IgD-negative memory B cell (primary cell): ENCODE measurements around the gene DENND5A. TPM values are rescaled to one million over a fixed set of nuclear protein-coding genes. Genes with fewer than 3 reads are reported as not detected.

ENCODE experiments used
- H3K27ac Mint-ChIP-seq, 3 donors: one replicate each; pipeline ENCODE4 v1.8.0; 2020 to 2022; ENCODE audit warnings: mild to moderate bottlenecking in 3 of 3, mixed read lengths in 3 of 3, moderate library complexity in 1 of 3
- H3K27me3 Mint-ChIP-seq: one replicate; pipeline ENCODE4 v1.8.0; 2021; ENCODE audit warnings: mixed read lengths
- H3K36me3 Mint-ChIP-seq: one replicate; pipeline ENCODE4 v1.8.0; 2020; ENCODE audit warnings: mild to moderate bottlenecking, mixed read lengths
- H3K4me1 Mint-ChIP-seq, 3 donors: one replicate each; pipeline ENCODE4 v1.8.0; 2020 to 2022; ENCODE audit warnings: mixed read lengths in 3 of 3, mild to moderate bottlenecking in 1 of 3
- H3K4me3 Mint-ChIP-seq, 4 donors: one replicate each; pipeline ENCODE4 v1.8.0; 2020 to 2022; ENCODE audit warnings: mild to moderate bottlenecking in 4 of 4, mixed read lengths in 4 of 4, moderate library complexity in 3 of 4
- H3K9me3 Mint-ChIP-seq, 3 donors: one replicate each; pipeline ENCODE4 v1.8.0; 2020 to 2021; ENCODE audit warnings: mixed read lengths in 3 of 3, mild to moderate bottlenecking in 1 of 3
- polyA plus RNA-seq: library from polyadenylated mRNA; unstranded; fragments of 300-500 nt; fragmentation: Illumina TruSeq; gene quantifications from one replicate; pipeline ENCODE4 v1.2.3, GENCODE V29; 2021

The DENND5A gene
- polyA plus RNA-seq, 1 donor from 2014 or later = 9.3 TPM

DNA sequence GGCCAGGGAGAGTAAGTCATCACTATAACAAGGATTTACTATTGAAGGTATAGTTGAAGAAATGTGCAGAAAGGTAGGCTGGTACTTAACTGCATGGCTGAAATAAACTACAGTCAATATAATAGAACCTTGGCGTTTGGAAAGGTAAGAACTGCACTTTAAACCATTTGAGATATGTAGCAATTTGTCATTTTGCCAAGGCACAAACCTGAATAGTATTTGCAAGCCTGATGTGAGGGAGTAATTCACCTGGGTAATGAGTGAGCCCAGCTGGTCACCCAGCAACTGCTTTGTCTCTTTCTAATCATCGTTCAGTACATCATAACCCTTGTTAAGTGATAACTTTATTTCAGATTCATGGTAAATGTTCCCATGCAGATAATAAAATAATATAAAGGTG, 111.5 kb downstream of the DENND5A start:
- H3K4me1 Mint-ChIP-seq = no peaks in the 10 kb centered on the region

GRCh38 chr11:9151631-9152030, 113.5 kb downstream of the DENND5A start:
- peaks cover 17% of the 10 kb centered on the region for H3K36me3 Mint-ChIP-seq
- no peak overlapping the region for H3K4me3 Mint-ChIP-seq
- no peaks in the 10 kb centered on the region for H3K4me1 Mint-ChIP-seq
- no peaks in the 10 kb centered on the region for H3K9me3 Mint-ChIP-seq
- H3K27ac Mint-ChIP-seq = no peak overlapping the region
- no peaks in the 10 kb centered on the region for H3K27me3 Mint-ChIP-seq

More for the DNA sequence above, 111.5 kb downstream of the DENND5A start:
- H3K9me3 Mint-ChIP-seq = no peaks in the 10 kb centered on the region
- H3K4me3 Mint-ChIP-seq = no peak overlapping the region
- H3K36me3 Mint-ChIP-seq = peaks cover 13% of the 10 kb centered on the region
- no peaks in the 10 kb centered on the region for H3K27me3 Mint-ChIP-seq
- no peak overlapping the region for H3K27ac Mint-ChIP-seq

GRCh38 chr11:9150926-9151325, 114.2 kb downstream of the DENND5A start:
- H3K27me3 Mint-ChIP-seq = no peaks in the 10 kb centered on the region
- no peak overlapping the region for H3K4me3 Mint-ChIP-seq
- peaks cover 16% of the 10 kb centered on the region for H3K36me3 Mint-ChIP-seq
- no peak overlapping the region for H3K27ac Mint-ChIP-seq
- no peaks in the 10 kb centered on the region for H3K4me1 Mint-ChIP-seq
- no peaks in the 10 kb centered on the region for H3K9me3 Mint-ChIP-seq

GRCh38 chr11:9150501-9150900, 114.6 kb downstream of the DENND5A start:
- H3K9me3 Mint-ChIP-seq = no peaks in the 10 kb centered on the region

DNA sequence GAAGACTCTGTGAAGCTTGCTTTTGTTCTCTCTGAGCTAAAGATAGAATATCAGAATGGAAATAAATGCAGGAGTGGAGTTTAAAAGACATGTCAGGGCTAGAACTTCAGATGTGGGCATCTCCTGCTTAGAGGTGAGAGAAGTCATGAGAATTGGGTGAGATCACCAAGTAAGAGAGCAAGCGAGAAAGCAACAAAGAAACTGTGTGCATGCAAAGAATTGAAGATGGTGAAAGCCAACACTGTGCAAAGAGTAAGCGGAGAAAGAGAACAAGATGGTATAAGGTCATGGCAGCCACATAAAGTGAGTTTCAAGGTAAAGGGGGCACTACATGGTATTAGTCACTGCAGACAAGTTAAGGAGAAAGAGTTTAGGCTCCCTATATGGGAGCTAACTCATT, 116.4 kb downstream of the DENND5A start:
- Mint-ChIP-seq H3K27ac (no peak overlapping the region), H3K9me3 (no peaks in the 10 kb centered on the region), H3K4me1 (no peaks in the 10 kb centered on the region), H3K27me3 (no peaks in the 10 kb centered on the region), H3K4me3 (no peak overlapping the region), H3K36me3 (peaks cover 13% of the 10 kb centered on the region)

More at GRCh38 chr11:9150501-9150900, 114.6 kb downstream of the DENND5A start:
- Mint-ChIP-seq H3K4me1 (no peaks in the 10 kb centered on the region), H3K27ac (no peak overlapping the region), H3K36me3 (peaks cover 11% of the 10 kb centered on the region), H3K27me3 (no peaks in the 10 kb centered on the region), H3K4me3 (no peak overlapping the region)

GRCh38 chr11:9148035-9148434, 117.1 kb downstream of the DENND5A start:
- Mint-ChIP-seq H3K27me3 (no peaks in the 10 kb centered on the region), H3K9me3 (no peaks in the 10 kb centered on the region), H3K4me1 (no peaks in the 10 kb centered on the region), H3K36me3 (peaks cover 13% of the 10 kb centered on the region), H3K27ac (no peak overlapping the region), H3K4me3 (no peak overlapping the region)

DNA sequence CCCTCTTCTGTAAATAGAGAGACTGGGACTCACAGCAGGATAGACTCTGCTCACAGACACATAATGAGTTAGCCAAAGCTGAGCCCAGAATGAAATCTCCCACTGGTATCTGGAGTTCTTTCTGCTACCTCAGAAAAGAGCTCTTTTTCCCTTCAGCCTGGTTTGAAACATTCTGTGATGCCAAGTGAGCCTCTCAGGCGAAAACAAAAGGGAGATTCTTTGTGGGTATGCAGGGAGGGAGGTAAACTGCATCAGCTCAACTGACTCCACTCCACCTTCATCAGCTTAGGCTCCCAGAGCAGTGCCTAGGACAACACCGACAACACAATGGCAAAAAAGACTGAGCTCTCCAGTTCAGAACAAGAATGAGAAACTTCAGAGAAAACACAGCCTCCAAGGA, 118.7 kb downstream of the DENND5A start:
- peaks cover 11% of the 10 kb centered on the region for H3K36me3 Mint-ChIP-seq
- no peak overlapping the region for H3K4me3 Mint-ChIP-seq
- no peaks in the 10 kb centered on the region for H3K9me3 Mint-ChIP-seq
- H3K27ac Mint-ChIP-seq = no peak overlapping the region
- H3K4me1 Mint-ChIP-seq = no peaks in the 10 kb centered on the region
- H3K27me3 Mint-ChIP-seq = no peaks in the 10 kb centered on the region

- no peaks in the 10 kb centered on the region for H3K4me1 Mint-ChIP-seq
- H3K4me3 Mint-ChIP-seq = no peak overlapping the region
- no peaks in the 10 kb centered on the region for H3K9me3 Mint-ChIP-seq
- H3K36me3 Mint-ChIP-seq = peaks cover 10% of the 10 kb centered on the region
- H3K27me3 Mint-ChIP-seq = no peaks in the 10 kb centered on the region
- H3K27ac Mint-ChIP-seq = no peak overlapping the region
These were observed 119.9 kb downstream of the DENND5A start for GRCh38 chr11:9145283-9145682.

DNA sequence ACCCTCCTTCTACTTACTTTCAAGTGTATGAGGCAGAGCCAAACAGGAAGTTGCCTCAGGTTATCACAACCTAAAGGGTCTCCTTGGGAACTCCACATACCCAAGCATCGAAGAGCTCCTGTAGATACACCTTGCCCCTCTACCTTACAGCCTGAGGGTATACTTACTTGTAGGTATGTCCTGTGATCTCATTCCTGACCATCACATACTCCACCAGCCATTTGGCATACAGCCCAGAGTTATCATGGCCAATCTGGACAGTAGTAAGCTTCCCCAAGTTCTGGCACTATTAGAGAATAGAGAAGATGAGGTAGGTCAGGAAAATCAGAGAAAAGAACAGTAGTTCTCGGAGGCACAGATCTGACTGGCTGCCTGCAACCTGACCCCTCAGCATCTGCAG, 120.3 kb downstream of the DENND5A start:
- Mint-ChIP-seq H3K4me3 (no peak overlapping the region), H3K27me3 (no peaks in the 10 kb centered on the region), H3K27ac (no peak overlapping the region), H3K9me3 (no peaks in the 10 kb centered on the region), H3K4me1 (no peaks in the 10 kb centered on the region), H3K36me3 (peaks cover 10% of the 10 kb centered on the region)

GRCh38 chr11:9143721-9144120, 121.4 kb downstream of the DENND5A start:
- Mint-ChIP-seq H3K4me1 (no peaks in the 10 kb centered on the region), H3K9me3 (no peaks in the 10 kb centered on the region), H3K36me3 (peaks cover 7% of the 10 kb centered on the region), H3K27ac (no peak overlapping the region), H3K4me3 (no peak overlapping the region), H3K27me3 (no peaks in the 10 kb centered on the region)

GRCh38 chr11:9142732-9143131, 122.4 kb downstream of the DENND5A start:
- Mint-ChIP-seq H3K27ac (no peak overlapping the region), H3K4me3 (no peak overlapping the region), H3K27me3 (no peaks in the 10 kb centered on the region), H3K36me3 (peaks cover 7% of the 10 kb centered on the region), H3K9me3 (no peaks in the 10 kb centered on the region), H3K4me1 (peaks cover 0 to under 1% (median under 1%) of the 10 kb centered on the region in 3 donors)

DNA sequence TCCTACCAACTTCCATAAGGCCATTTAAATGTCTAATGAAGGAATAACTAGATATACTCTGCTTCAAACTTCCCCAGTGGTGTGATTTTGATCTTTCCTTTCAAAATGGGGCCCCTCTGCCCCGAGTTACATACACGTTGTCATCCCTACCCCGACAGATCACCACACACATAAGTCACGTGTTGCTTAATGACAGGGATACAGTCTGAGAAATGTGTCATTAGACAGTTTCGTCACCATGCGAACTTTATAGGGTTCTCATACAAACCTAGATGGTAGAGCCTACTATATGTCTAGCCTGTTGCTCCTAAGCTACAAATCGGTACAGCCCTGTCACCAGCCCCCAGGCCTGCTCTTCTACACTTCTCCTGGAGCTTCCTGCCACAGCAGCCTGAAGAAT, 124.0 kb downstream of the DENND5A start:
- Mint-ChIP-seq H3K36me3 (peaks cover 3% of the 10 kb centered on the region), H3K4me1 (peaks cover 0 to 2% (median 2%) of the 10 kb centered on the region in 3 donors), H3K27me3 (no peaks in the 10 kb centered on the region), H3K9me3 (no peaks in the 10 kb centered on the region), H3K4me3 (no peak overlapping the region), H3K27ac (no peak overlapping the region)

DNA sequence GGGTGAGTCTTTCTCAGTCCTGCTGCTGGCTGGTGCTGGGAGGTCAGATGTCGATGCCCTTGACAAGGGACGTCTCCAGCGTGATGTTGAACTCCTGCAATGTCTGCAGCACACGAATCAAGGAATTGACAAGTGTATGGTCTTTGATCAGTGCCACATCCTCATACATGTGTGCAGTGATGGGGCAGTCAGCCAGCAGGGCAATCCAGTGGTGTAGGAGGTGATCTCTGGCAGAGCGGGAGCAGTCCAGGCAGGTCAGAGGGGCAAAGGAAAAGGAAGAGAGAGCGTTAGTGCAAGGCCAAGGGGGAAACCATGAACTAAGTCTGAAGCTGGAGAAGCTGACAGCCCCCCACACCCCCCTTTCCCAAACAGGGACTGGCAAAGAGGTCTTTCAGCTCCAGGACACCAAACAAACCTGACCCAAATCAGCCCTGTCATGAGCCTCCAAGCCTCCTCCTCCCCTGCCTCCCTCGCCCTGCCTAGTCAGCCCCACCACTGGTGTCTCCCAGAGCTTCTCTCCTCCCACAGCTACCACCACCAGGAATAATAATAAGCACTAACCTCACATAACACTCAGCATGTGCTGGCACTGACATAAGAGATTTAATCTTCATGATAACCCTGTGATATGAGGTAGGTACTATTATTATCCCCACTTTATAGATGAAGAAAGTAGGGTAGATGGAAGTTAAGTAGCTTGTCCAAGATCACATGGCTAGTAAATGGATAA, 125.4 kb downstream of the DENND5A start:
- H3K4me1 Mint-ChIP-seq = peaks cover 0 to 2% (median 2%) of the 10 kb centered on the region in 3 donors
- H3K27me3 Mint-ChIP-seq = no peaks in the 10 kb centered on the region
- no peak overlapping the region for H3K27ac Mint-ChIP-seq
- no peak overlapping the region for H3K4me3 Mint-ChIP-seq
- no peaks in the 10 kb centered on the region for H3K36me3 Mint-ChIP-seq
- no peaks in the 10 kb centered on the region for H3K9me3 Mint-ChIP-seq

GRCh38 chr11:9138612-9139579, 126.3 kb downstream of the DENND5A start:
- no peaks in the 10 kb centered on the region for H3K9me3 Mint-ChIP-seq
- peaks cover 0 to 2% (median 2%) of the 10 kb centered on the region in 3 donors for H3K4me1 Mint-ChIP-seq
- no peaks in the 10 kb centered on the region for H3K27me3 Mint-ChIP-seq
- no peak overlapping the region for H3K4me3 Mint-ChIP-seq
- no peak overlapping the region for H3K27ac Mint-ChIP-seq
- no peaks in the 10 kb centered on the region for H3K36me3 Mint-ChIP-seq

DNA sequence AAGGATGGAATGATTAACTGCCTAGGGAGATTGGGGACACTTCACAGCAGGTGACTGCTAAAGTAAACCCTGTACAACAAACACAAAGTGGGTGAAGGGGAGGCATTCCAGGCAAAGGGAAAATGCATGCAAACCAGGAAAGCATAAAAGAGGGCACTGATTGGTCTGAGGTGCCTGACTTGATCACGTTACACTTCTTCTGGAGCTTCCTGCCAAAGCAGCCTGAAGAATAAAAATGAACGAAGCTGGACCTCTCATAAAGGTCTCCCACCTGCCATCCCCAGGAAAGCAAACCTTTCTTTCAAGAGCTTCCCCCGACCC, 127.1 kb downstream of the DENND5A start:
- H3K36me3 Mint-ChIP-seq = no peaks in the 10 kb centered on the region
- H3K9me3 Mint-ChIP-seq = no peaks in the 10 kb centered on the region
- no peak overlapping the region for H3K27ac Mint-ChIP-seq
- no peak overlapping the region for H3K4me3 Mint-ChIP-seq
- no peaks in the 10 kb centered on the region for H3K27me3 Mint-ChIP-seq
- peaks cover 0 to 2% (median 2%) of the 10 kb centered on the region in 3 donors for H3K4me1 Mint-ChIP-seq
